Head of caudate nucleus (tissue), 42 donors: ENCODE measurements around the gene PSMB5.

Experiments
- DNase-seq, 42 donors: peaks; one replicate each; pipeline versions ENCODE4 v3.0.0 to v3.0.0-alpha.2; 2020 to 2021; ENCODE audit warnings: mixed read lengths in 7 of 42
- intact Hi-C: fragments of 100-400 bp; cut with DNase I; formaldehyde crosslinking; loops from one replicate; pipeline ENCODE4 v1.15.0; 2022

Gene PSMB5

GRCh38 chr14:23000860-23001259 lies 33.8 kb downstream of the PSMB5 start:
- intact Hi-C loops: no loop called here
- DNase-seq: no peak

- no peak for DNase-seq
- intact Hi-C loops: no loop called here
These were observed 36.2 kb downstream of the PSMB5 start for GRCh38 chr14:22998329-22999012.

DNA sequence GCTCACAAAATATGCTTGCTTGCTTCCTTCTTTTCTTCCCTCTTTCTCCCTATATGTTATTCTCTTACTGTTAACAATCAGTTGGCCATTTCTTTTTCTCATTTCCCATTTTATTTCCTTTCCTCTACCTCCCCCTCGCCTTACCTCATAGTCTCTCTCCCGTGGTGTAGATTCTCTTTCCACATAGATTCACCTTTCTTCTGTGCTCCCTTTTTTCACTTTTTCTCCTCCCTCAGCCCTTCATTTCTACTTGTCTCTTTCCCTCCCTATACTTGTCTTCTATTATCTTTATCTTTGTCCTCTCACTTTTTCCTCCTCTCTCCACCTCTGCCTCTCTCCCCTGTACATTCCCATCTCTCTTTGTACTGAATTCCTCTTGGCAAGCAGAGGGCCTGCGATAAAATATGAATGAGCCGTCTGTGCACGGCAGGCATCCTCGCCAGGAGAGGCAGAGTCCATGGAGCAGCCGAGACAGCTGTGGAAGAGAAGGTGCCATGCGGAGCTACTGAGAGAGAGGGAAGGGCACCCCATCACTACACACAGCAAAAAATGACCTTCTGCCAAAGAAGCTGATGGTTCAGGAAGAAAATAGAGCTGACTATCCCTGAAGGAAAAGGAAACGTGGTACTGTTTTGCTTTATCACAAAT lies 36.9 kb downstream of the PSMB5 start:
- no peak for DNase-seq
- intact Hi-C loops: no loop called here

- DNase-seq: no peak
- intact Hi-C loops: no loop called here
These were observed 37.7 kb downstream of the PSMB5 start for GRCh38 chr14:22996768-22997654.

DNA sequence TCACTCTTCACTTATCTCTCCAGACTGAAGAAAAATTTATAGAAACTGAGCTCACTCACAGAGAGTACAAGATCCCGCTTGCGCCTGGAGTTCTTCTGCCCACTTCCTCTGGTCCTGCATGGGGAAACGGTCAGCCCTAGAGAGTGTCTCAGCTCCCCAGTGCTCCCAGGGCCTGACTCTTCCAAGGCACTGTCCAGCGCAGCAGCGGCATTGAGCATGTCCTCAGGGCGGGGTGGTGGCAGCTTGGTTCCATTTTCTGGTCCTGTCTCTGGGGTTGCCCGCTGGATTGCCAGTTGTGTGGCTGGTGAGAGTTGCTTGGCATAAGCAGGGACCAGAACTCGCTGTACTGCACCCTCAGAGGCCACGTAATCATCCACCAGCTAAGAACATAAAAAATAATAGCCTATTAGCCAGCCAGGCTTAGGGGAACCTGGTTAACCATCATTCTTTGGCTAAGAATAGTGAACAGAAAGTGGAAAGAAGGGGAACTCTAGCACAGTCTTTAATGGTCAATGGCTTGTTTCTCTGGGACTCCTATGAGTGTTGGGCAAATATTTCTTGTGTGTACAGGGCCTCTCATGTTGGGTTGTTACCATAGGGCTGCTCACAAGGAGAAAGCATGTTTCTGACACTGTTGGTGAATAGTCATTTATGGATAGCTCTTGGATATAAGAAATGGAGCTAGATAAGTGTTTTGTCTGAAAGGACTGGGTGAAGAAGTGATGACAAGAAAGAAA lies 38.6 kb downstream of the PSMB5 start:
- no peak for DNase-seq
- intact Hi-C loops: no loop called here

GRCh38 chr14:22994762-22995275 lies 39.9 kb downstream of the PSMB5 start:
- peak in 21 of 42 donors; percentile 22 to 67 (median 36) for DNase-seq
- intact Hi-C loops: no loop called here

- intact Hi-C loops: no loop called here
- no peak for DNase-seq
These were observed 41.2 kb downstream of the PSMB5 start for GRCh38 chr14:22993517-22993916.

- DNase-seq: no peak
- intact Hi-C loops: no loop called here
These were observed 42.8 kb downstream of the PSMB5 start for GRCh38 chr14:22991852-22992251.

DNA sequence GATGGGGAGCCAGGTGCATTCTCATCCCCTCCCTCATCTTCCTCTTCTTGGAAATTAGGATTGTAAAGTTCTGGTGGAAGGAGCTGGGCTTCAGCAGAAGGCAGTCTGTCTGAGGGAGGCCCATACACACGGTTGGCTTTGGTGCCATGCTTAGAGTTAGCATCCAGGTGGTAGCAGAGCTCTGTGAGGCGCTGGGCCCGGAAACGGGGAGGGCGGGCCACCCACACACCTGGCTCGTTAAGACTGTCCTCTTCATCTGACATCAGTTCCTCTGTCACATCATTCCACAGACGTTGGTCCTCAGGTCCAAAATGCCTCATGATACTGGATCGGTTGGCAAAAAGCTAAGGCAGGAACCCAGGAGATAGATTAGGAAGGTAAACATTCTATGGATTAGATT lies 47.4 kb downstream of the PSMB5 start:
- no peak for DNase-seq
- intact Hi-C loops: loop anchor here (2.0 to 10.0 kb wide), 2 partner anchors 52 to 70 kb away; partner anchors contain the start of gene CDH24

GRCh38 chr14:22986508-22987054 lies 48.1 kb downstream of the PSMB5 start:
- DNase-seq: peak; percentile 73 to 99 (median 94)
- intact Hi-C loops: loop anchor here (2.0 to 10.0 kb wide), 2 partner anchors 52 to 70 kb away; partner anchors contain the start of gene CDH24

DNA sequence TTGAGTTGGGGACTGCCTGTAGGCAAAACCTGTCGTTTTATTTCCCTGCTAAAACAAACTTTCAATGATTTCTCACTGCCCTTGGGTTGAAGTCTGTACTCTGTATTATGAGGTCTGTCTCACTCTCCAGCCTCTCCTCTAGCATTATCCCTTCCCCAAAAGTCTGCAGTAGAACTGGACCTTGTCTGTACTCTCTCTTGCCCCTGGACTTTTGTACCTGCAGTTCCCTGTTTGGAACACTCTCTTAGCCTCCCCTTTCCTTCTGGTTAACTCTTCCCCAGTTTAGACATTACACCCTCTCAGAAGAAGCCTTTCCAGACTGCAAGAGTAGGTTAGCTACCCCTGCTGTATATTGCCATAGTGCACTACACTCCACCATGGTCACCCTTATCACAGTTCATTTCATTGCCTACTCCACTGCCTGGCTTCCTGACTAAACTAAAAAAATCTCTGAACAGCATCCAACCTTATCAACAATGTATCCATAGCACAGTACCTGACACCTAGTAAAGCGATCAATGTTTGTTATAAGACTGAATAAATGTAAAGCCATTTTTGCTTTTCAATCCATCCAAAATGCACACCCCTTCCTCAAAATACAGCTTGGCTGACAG lies 48.7 kb downstream of the PSMB5 start:
- intact Hi-C loops: loop anchor here (2.0 to 10.0 kb wide), 2 partner anchors 51 to 71 kb away; partner anchors contain the start of gene CDH24

GRCh38 chr14:22984959-22985658 lies 49.6 kb downstream of the PSMB5 start:
- DNase-seq: no peak
- intact Hi-C loops: loop anchor here (10.0 kb wide), 1 partner anchor 50 kb away; no protein-coding TSS in a partner anchor

More for the DNA sequence above, 48.7 kb downstream of the PSMB5 start:
- DNase-seq: no peak

DNA sequence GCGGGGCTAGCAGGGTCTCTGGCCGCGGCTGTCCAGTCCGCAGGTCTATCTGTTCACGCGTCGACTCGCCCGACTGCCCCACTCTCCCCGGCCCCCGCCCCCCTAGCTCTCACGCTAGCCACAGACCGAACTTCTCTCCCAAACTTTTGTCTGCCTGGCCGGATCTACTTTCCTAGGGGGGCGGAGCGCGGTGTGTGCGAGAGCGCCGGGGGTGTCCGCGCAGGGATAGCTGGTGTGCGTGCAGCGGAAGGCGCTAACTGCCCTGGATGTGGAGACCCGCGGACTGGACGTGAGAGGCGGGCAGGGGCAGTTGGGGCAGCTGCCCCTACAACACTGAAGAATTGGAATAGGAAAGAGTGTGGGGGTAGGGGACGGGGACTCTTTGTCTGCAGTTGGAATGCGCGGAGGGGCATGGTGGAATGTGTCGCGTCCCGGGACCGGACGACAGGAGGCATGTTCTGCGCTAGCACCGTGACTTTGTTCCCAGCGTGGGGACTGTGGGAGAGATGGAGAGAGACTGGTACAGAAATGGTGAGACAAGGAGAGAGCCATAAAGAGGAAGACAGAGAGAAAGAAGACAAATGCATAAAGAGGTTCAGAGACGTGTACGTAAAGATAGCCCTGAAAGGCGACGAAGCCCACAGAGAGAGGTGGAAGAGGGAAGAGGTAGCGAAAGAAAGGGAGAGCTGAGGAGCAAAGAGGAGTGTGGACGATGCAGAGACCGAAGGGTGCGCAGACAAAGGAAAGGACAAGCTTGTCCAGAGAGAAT lies 52.0 kb downstream of the PSMB5 start, which contains the start of gene AJUBA:
Gene AJUBA, minus strand, starts transcription at position 75 of the 769 bp plus-strand sequence. CDS start 285 bp downstream, outside the sequence.
- peak in 41 of 42 donors; percentile 24 to 78 (median 62) for DNase-seq
- intact Hi-C loops: loop anchor here (10.0 kb wide), 1 partner anchor 48 kb away; no protein-coding TSS in a partner anchor

GRCh38 chr14:22981876-22982476 lies 52.7 kb downstream of the PSMB5 start:
- no peak for DNase-seq
- intact Hi-C loops: loop anchor here (10.0 kb wide), 1 partner anchor 47 kb away; no protein-coding TSS in a partner anchor

GRCh38 chr14:22981090-22981875 lies 53.4 kb downstream of the PSMB5 start:
- DNase-seq: no peak
- intact Hi-C loops: loop anchor here (10.0 kb wide), 1 partner anchor 46 kb away; no protein-coding TSS in a partner anchor
